ENCODE results near the gene LRRK1. TPM values are rescaled to one million over a fixed set of nuclear protein-coding genes. Genes with fewer than 3 reads are reported as not detected.

LRRK1 gene
- total and polyA plus RNA-seq, 9 donors: 6.5 to 27.3 (median 17.5) TPM

DNA sequence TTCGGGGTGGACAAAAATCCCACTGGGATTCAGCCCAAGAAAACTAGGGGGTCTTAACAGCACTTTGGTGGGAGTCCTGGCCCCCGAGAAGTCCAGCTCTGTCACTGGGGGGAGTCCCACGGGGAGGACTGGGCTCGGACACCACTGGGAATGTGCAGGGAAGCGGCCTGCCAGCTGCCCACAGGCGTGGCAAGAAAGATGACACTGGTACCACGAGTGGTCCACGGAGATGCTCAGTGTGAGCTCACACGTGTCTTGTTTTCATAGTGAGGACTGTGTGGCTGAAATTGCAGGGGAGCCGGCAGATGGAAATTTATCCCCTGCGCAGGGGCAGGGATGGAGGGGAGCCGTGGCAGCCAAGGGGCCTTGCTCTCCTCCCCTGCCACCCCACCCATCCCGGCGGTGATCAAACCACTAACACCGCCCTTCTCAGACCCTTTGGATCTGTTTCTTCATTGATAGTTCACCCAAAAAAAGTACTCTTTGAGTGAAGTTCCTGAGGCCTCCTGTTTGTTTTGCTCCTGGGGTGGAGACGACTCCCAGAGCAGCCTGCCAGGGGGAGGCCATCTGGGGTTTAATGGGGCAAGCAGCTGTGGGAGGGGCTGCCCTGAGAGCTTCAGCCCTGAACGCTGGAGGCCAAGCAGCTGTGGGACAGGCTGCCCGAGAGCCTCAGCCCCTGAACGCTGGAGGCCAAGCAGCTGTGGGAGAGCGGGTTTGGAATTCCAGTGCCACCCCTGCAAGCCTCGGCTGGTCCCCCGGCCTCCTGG, 130.9 kb downstream of the LRRK1 start:
- WGBS, 3 donors: 52 to 69% (median 54%) methylated on average over 22 of the region's 22 CpGs
- no peaks in the 10 kb centered on the region for H3K27me3 ChIP-seq
- peak; percentile 45 to 73 (median 47) for DNase-seq
- intact Hi-C loops (cut with DNase I): no loop called here
- no peak overlapping the region for H3K27ac ChIP-seq
- no peaks in the 10 kb centered on the region for H3K36me3 ChIP-seq
- H3K9me3 ChIP-seq: no peaks in the 10 kb centered on the region
- H3K4me3 ChIP-seq: no peak overlapping the region
- peaks cover 17% of the 10 kb centered on the region for H3K4me1 ChIP-seq (ENCODE audit: insufficient read depth)
- TF ChIP-seq, protein P1, sequence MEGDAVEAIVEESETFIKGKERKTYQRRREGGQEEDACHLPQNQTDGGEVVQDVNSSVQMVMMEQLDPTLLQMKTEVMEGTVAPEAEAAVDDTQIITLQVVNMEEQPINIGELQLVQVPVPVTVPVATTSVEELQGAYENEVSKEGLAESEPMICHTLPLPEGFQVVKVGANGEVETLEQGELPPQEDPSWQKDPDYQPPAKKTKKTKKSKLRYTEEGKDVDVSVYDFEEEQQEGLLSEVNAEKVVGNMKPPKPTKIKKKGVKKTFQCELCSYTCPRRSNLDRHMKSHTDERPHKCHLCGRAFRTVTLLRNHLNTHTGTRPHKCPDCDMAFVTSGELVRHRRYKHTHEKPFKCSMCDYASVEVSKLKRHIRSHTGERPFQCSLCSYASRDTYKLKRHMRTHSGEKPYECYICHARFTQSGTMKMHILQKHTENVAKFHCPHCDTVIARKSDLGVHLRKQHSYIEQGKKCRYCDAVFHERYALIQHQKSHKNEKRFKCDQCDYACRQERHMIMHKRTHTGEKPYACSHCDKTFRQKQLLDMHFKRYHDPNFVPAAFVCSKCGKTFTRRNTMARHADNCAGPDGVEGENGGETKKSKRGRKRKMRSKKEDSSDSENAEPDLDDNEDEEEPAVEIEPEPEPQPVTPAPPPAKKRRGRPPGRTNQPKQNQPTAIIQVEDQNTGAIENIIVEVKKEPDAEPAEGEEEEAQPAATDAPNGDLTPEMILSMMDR (IDR thresholded peaks at IDR 0.05): no peak
- TF ChIP-seq EP300 (IDR thresholded peaks at IDR 0.05) (no peak), POLR2A (IDR thresholded peaks at IDR 0.05) (no peak)

DNA sequence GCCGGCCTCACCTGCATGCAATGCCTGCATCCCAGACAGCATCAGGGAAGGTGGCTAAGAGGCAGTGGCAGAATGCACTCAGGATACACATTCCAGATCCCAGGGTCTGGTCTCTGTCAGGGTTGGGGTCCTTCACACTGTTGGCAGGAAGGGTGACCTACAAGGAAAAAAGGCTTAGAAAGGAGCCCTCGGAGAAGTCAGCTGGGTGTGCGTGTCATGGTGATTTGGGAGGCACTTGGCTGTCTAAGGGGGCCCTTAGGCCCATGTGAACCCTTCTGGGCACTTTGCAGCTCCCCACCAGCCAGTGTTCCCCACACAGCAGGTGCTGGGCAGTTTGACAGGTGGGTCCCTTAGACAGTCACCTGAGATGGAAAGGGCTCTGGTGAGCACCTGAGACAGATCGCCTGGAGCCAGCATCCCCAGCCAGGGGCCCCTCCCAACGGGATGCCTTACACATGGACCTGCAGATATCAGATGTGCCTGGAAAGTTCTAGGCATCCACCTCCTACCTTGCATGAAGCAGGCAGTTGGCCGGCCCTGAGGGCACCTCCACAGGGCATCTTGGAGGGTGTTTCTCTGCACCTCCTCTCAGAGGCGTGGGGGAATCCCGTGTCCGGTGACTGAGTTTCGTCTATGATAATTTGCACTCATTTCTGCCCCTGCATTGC, 131.6 kb downstream of the LRRK1 start:
- TF ChIP-seq EP300 (IDR thresholded peaks at IDR 0.05): no peak
- TF ChIP-seq POLR2A (IDR thresholded peaks at IDR 0.05): no peak
- TF ChIP-seq, protein P1 (IDR thresholded peaks at IDR 0.05): no peak
- Histone ChIP-seq H3K4me1 (ENCODE audit: insufficient read depth) (peaks cover 16% of the 10 kb centered on the region), H3K9me3 (no peaks in the 10 kb centered on the region), H3K4me3 (no peak overlapping the region), H3K27me3 (no peaks in the 10 kb centered on the region), H3K36me3 (no peaks in the 10 kb centered on the region), H3K27ac (no peak overlapping the region)
- intact Hi-C loops (cut with DNase I): no loop called here
- whole genome bisulfite sequencing, 3 donors: 77 to 83% (median 81%) methylated on average over 10 of the region's 10 CpGs
- peak in 2 of 5 donors; percentile 7 to 15 for DNase-seq

DNA sequence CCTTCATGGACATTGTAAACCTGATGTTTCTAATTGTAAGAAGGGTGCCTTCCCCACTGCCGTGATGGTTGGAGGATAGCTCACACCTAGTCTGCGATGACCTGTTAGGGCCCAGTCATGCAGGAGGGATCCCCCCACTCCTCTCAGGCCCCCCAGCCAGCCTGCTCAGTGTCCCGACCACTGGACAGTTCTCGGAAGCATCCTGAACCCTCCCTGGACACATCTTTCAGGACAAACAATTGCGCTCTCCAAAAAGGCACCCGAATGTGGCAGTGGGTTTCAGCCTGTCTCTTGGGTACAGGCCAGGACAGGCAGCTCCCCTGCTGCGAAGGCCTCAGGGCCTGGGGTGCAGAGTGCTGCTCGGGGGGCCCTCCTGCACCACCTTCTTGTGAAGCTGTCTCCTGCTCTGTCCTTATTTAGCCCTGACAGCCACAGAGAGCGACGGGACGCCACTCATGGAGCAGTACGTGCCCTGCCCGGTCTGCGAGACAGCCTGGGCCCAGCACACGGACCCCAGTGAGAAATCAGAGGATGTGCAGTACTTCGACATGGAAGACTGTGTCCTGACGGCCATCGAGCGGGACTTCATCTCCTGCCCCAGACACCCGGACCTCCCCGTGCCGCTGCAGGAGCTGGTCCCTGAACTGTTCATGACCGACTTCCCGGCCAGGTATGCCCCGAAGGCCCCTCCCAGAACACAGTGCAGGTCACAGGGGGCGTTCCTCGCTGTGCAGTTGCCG, 132.3 kb downstream of the LRRK1 start:
- no peaks in the 10 kb centered on the region for H3K9me3 ChIP-seq
- 93 to 97% (median 94%) methylated on average over 27 to 28 of the region's 28 CpGs for WGBS, 3 donors

More for the DNA sequence above, 132.3 kb downstream of the LRRK1 start:
- intact Hi-C loops (cut with DNase I): no loop called here
- Histone ChIP-seq H3K27me3 (no peaks in the 10 kb centered on the region), H3K27ac (no peak overlapping the region), H3K4me1 (ENCODE audit: insufficient read depth) (peaks cover 10% of the 10 kb centered on the region), H3K36me3 (no peaks in the 10 kb centered on the region), H3K4me3 (no peak overlapping the region)
- TF ChIP-seq EP300 (IDR thresholded peaks at IDR 0.05) (no peak), POLR2A (IDR thresholded peaks at IDR 0.05) (no peak)
- TF ChIP-seq, protein P1 (IDR thresholded peaks at IDR 0.05): no peak
- DNase-seq: peak in 2 of 5 donors; percentile 13 to 19

Measured in ovary (tissue), 9 donors.